ENCODE data around the gene CDIP1. TPM values are rescaled to one million over a fixed set of nuclear protein-coding genes. Genes with fewer than 3 reads are reported as not detected.

CDIP1 gene
- total and polyA plus RNA-seq, 9 of the 15 experiments (the other 6 are each of a cell fraction or from before 2014, with no cell fraction given) = 0.29 TPM; not detected in 8

DNA sequence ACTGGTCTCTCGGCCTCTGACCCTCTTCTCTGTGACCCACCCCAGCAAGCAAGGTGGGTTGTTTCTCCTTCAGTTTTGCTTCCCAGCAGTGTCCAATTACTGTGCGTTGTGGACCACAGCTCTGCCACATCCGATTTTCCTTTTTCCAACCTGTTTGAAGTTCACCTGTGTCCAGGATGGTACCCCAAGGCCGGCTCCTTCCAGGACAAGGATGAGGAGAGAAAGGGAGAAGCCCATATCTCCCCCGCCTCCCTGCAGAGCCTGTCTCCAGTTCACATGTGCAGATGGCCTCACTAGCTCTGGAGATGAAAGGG is 77.7 kb downstream of the CDIP1 start:
- BruUV-seq (replicated peaks) = no TSS peak
- FAIRE-seq (peak; percentile 19), ATAC-seq (no peak; the same call in 1 of the 3 replicates), DNase-seq (ENCODE audit: extremely low read depth in 1 of 4, low spot score in 3 of 4) (no peak)
- Histone ChIP-seq H3K9me1 (ENCODE audit: control insufficient read depth, insufficient read depth, low read length) (no peaks in the 10 kb centered on the region), H3K79me2 (ENCODE audit: control insufficient read depth, insufficient read depth, low read length) (no peaks in the 10 kb centered on the region), H3K4me1 (replicated peaks in 1 of 2; ENCODE audit: control insufficient read depth in 2 of 2, insufficient read depth in 2 of 2, low read length in 2 of 2) (peaks cover 0 to 18% of the 10 kb centered on the region in 2 experiments; a peak in 2 of 5 replicates), H3K4me3 (no peak overlapping the region), H3K4me2 (ENCODE audit: insufficient read depth, low read length) (no peak overlapping the region), H3K36me3 (ENCODE audit: control insufficient read depth, insufficient read depth, low read length) (peaks cover 66% of the 10 kb centered on the region), H2AFZ (ENCODE audit: low read depth, low read length) (no peak overlapping the region), H3K27ac (ENCODE audit: extremely low read depth, low read depth, low read length) (no peak overlapping the region), H3K9me3 (replicated peaks; ENCODE audit: control insufficient read depth, insufficient read depth, low read depth, low read length) (no peaks in the 10 kb centered on the region), H3K27me3 (ENCODE audit: control insufficient read depth in 2 of 2, insufficient read depth in 2 of 2, low read length in 2 of 2) (no peaks in the 10 kb centered on the region), H4K20me1 (replicated peaks; ENCODE audit: control insufficient read depth, insufficient read depth, low read length) (no peaks in the 10 kb centered on the region), H3K9ac (ENCODE audit: insufficient read depth in 1 of 2, low read depth in 2 of 2, low read length in 2 of 2) (peak overlapping the region in 1 of 2 experiments; percentile 14; a peak in 1 of 4 replicates)
- WGBS (ENCODE audit: insufficient coverage, low coverage, missing lambda C conversion rate) = 86% methylated on average over 4 of the region's 5 CpGs
- ChIA-PET CTCF (ENCODE audit: low intra/inter-chr PET ratio) (interaction anchor here (0.5 kb wide), 1 partner anchor 15 kb away, joined by 3 read pairs; no protein-coding TSS in a partner anchor), POLR2A (interaction anchor here (0.8 to 7.2 kb wide), 3 partner anchors 10 to 41 kb away, joined by 3 to 59 read pairs (median 31); partner anchors contain the start of gene NMRAL1)
- TF ChIP-seq DIDO1 (tag; IDR thresholded peaks at IDR 0.05; ENCODE audit: low read depth) (no peak), KAT7 (CRISPR knock-in tag; IDR thresholded peaks at IDR 0.05; ENCODE audit: borderline replicate concordance) (no peak), E2F3 (CRISPR knock-in tag; IDR thresholded peaks at IDR 0.05) (no peak), BACH1 (tag; IDR thresholded peaks at IDR 0.05) (no peak), ADNP (tag; IDR thresholded peaks at IDR 0.05) (no peak), ZSCAN29 (IDR thresholded peaks at IDR 0.05) (no peak), CBX5 (IDR thresholded peaks at IDR 0.05; ENCODE audit: borderline replicate concordance, low read depth) (no peak), SIX5 (IDR thresholded peaks at IDR 0.05; ENCODE audit: borderline replicate concordance in 1 of 2, insufficient read depth in 1 of 2, low read depth in 1 of 2, low read length in 2 of 2) (no peak), HDAC2 (IDR thresholded peaks at IDR 0.05) (no peak), CTCF (IDR thresholded peaks at IDR 0.05 in 2 of 3, conservative IDR thresholded peaks at IDR 0.05 in 1 of 3; ENCODE audit: insufficient read depth in 2 of 3, low read depth in 1 of 3, low read length in 3 of 3) (no peak), ZNF212 (CRISPR knock-in tag; IDR thresholded peaks at IDR 0.05) (no peak), ZBTB12 (CRISPR knock-in tag; IDR thresholded peaks at IDR 0.05) (no peak), ELF1 (tag; IDR thresholded peaks at IDR 0.05) (no peak)
- TF ChIP-seq, protein P1, sequence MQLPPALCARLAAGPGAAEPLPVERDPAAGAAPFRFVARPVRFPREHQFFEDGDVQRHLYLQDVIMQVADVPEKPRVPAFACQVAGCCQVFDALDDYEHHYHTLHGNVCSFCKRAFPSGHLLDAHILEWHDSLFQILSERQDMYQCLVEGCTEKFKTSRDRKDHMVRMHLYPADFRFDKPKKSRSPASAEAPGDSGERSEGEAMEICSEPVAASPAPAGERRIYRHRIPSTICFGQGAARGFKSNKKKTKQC (CRISPR knock-in tag; IDR thresholded peaks at IDR 0.05) = no peak
- in situ Hi-C loops (cut with MboI) = no loop called here
- intact Hi-C loops (cut with micrococcal nuclease) = no loop called here
